Panc1 (cell line): ENCODE results near the gene GGA2. TPM values are rescaled to one million over a fixed set of nuclear protein-coding genes. Genes with fewer than 3 reads are reported as not detected.
A peak's percentile ranks its signal among the peaks of the same experiment; 100 is the strongest.

Experiments
- ATAC-seq: fragments of 200-7000 bp; cut with Tn5 transposase; 2 replicates; pipeline ENCODE4 v1.9.1; 2020; ENCODE audit warnings: mild to moderate bottlenecking, moderate library complexity
- BruUV-seq: library from RNA; stranded (reverse); fragments of 400-500 nt; replicated peaks from 2 replicates; lab custom pipeline; 2021; lab: Mats Ljungman, UMichigan
- CTCF ChIA-PET: fragments of 300-600 bp; sonication (Branson Sonifier 250); formaldehyde crosslinking; loops from one replicate; lab custom pipeline; 2022; ENCODE audit warnings: antibody characterized with exemption; lab: Charles Lee
- POLR2A ChIA-PET: fragments of 300-600 bp; sonication (Branson Sonifier 250); formaldehyde crosslinking; loops from one replicate; lab custom pipeline; 2022; ENCODE audit warnings: antibody characterized with exemption; lab: Charles Lee
- DNase-seq: peaks from one replicate; pipeline ENCODE4 v3.0.0-alpha.2; 2010; ENCODE audit warnings: low read depth, low spot score
- H3K27ac ChIP-seq: 2 replicates; pipeline ENCODE4 v1.5.1; 2011; ENCODE audit warnings: mild to moderate bottlenecking, low read length, inconsistent platforms
- H3K27me3 ChIP-seq: fragments of 200-500 bp; sonication (Bioruptor generic); 2 replicates; pipeline ENCODE4 v1.6.0; 2014; ENCODE audit warnings: low read length, inconsistent platforms; ENCODE audit not compliant: control insufficient read depth, insufficient read depth
- H3K36me3 ChIP-seq: fragments of 200-500 bp; sonication (Bioruptor generic); 2 replicates; pipeline ENCODE4 v1.5.1; 2014; ENCODE audit warnings: inconsistent platforms, mild to moderate bottlenecking, low read length, moderate library complexity; ENCODE audit not compliant: control insufficient read depth, insufficient read depth
- H3K4me1 ChIP-seq: 2 replicates; pipeline ENCODE4 v1.5.1; 2011; ENCODE audit warnings: inconsistent platforms, mild to moderate bottlenecking, low read length, moderate library complexity; ENCODE audit not compliant: control insufficient read depth, insufficient read depth
- H3K4me3 ChIP-seq, 2 experiments: 2 replicates each; pipeline ENCODE4 v1.5.1; 2011 to 2012; ENCODE audit warnings: low read depth in 2 of 2, low read length in 2 of 2, mild to moderate bottlenecking in 2 of 2, inconsistent platforms in 1 of 2, moderate library complexity in 1 of 2
- H3K9me3 ChIP-seq: fragments of 200-500 bp; sonication (Bioruptor generic); 2 replicates; pipeline ENCODE4 v1.5.1; 2014; ENCODE audit warnings: low read depth, mild to moderate bottlenecking, inconsistent platforms, low read length, moderate library complexity; ENCODE audit not compliant: control insufficient read depth, insufficient read depth
- POLR2AphosphoS5 ChIP-seq: IDR thresholded peaks from 2 replicates; pipeline ENCODE4 v1.6.1; 2012; ENCODE audit warnings: mild to moderate bottlenecking, low read depth, low read length, moderate library complexity
- SIN3A ChIP-seq: IDR thresholded peaks from 2 replicates; pipeline ENCODE4 v1.6.1; 2012; ENCODE audit warnings: low read depth, mild to moderate bottlenecking, low read length, moderate library complexity, borderline replicate concordance; ENCODE audit not compliant: insufficient read depth
- TCF7L2 ChIP-seq: IDR thresholded peaks from 2 replicates; pipeline ENCODE4 v1.6.1; 2011; ENCODE audit warnings: mild to moderate bottlenecking, low read depth, low read length, inconsistent platforms
- in situ Hi-C: cut with HindIII; loops from 2 replicates; pipeline ENCODE4 v1.10.0; 2016; ENCODE audit warnings: low sequenced_read_pairs, low pct_unique_long_range_greater_than_20kb
- intact Hi-C: fragments of 100-400 bp; cut with micrococcal nuclease; formaldehyde crosslinking; loops from one replicate; pipeline ENCODE4 v1.10.0; 2022; ENCODE audit not compliant: unreplicated experiment
- total RNA-seq: library from RNA; stranded (reverse); gene quantifications from one replicate; pipeline ENCODE4 v1.2.1, GENCODE V29; 2021; ENCODE audit not compliant: unreplicated experiment
- TF ChIP-seq, protein P1 (sequence below), 2 experiments: IDR thresholded peaks; 2 replicates each; pipeline ENCODE4 v1.6.1; 2011 to 2012; ENCODE audit warnings: low read depth in 2 of 2, control low read depth in 1 of 2, low read length in 1 of 2, mild to moderate bottlenecking in 1 of 2, moderate library complexity in 1 of 2; ENCODE audit not compliant: insufficient read depth in 1 of 2
- TF ChIP-seq, protein P2 (sequence below): fragments of 450-650 bp; IDR thresholded peaks from 2 replicates; pipeline ENCODE4 v1.5.1; 2017; ENCODE audit warnings: mild to moderate bottlenecking

The GGA2 gene
- total RNA-seq, 1 experiment from 2014 or later: 100 TPM

DNA sequence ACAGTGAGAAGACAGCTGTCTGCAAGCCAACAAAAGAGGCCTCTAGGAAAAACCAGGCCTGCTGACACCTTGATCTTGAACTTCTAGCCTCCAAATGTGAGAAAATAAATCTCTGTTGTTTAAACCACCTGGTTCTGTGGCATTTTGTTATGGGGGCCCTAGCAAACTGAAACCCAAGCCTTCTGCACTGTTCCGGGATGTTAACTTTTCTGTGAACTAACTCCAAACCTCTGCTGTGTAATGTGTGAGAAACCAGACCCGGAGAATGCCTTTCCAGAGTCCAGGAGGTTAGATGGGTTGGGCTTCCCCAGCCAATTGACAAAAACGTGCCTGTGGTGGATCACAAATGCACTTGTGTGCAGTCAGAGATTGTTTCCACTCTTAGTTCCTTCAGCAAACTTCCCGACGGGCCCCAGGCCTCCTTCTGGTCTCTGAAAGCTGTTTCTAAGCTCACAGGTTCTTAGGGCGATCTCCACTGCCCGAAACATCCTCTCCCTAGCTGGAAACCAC is 13.6 kb upstream of the GGA2 start:
- TF ChIP-seq TCF7L2 (no peak), POLR2AphosphoS5 (no peak), SIN3A (no peak)
- TF ChIP-seq, protein P1, sequence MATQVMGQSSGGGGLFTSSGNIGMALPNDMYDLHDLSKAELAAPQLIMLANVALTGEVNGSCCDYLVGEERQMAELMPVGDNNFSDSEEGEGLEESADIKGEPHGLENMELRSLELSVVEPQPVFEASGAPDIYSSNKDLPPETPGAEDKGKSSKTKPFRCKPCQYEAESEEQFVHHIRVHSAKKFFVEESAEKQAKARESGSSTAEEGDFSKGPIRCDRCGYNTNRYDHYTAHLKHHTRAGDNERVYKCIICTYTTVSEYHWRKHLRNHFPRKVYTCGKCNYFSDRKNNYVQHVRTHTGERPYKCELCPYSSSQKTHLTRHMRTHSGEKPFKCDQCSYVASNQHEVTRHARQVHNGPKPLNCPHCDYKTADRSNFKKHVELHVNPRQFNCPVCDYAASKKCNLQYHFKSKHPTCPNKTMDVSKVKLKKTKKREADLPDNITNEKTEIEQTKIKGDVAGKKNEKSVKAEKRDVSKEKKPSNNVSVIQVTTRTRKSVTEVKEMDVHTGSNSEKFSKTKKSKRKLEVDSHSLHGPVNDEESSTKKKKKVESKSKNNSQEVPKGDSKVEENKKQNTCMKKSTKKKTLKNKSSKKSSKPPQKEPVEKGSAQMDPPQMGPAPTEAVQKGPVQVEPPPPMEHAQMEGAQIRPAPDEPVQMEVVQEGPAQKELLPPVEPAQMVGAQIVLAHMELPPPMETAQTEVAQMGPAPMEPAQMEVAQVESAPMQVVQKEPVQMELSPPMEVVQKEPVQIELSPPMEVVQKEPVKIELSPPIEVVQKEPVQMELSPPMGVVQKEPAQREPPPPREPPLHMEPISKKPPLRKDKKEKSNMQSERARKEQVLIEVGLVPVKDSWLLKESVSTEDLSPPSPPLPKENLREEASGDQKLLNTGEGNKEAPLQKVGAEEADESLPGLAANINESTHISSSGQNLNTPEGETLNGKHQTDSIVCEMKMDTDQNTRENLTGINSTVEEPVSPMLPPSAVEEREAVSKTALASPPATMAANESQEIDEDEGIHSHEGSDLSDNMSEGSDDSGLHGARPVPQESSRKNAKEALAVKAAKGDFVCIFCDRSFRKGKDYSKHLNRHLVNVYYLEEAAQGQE (IDR thresholded peaks at IDR 0.05; ENCODE audit: insufficient read depth in 1 of 2, low read depth in 2 of 2, low read length in 1 of 2): no peak
- Histone ChIP-seq H3K36me3 (peaks cover 13% of the 10 kb centered on the region), H3K4me1 (no peaks in the 10 kb centered on the region), H3K4me3 (no peak overlapping the region), H3K27ac (no peak overlapping the region), H3K27me3 (no peaks in the 10 kb centered on the region), H3K9me3 (no peaks in the 10 kb centered on the region)
- DNase-seq (no peak), ATAC-seq (no peak)
- ChIA-PET CTCF (no interaction called here), POLR2A (no interaction called here)
- in situ Hi-C loops (no loop called here), intact Hi-C loops (no loop called here)
- BruUV-seq: TSS peak; percentile 35

DNA sequence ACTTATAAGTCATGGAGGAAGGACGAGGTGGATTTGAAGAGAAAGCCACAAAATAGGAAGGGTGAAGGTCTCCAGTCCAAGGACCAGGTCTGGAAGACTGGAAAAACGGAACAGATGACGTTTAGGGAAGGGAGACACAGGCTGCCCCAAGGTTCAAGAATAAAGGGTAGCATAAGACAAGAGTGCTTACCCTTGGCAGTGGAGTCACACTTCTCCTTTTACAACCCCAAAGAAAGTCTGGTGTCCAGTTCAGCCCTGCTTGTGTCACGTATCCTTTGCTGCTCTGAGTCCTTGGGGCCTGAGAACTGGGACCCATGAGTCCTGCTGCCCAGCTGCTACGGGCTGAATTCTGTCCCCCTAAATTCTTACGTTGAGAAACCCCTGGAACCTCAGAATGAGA is 13.0 kb upstream of the GGA2 start:
- Histone ChIP-seq H3K4me1 (no peaks in the 10 kb centered on the region), H3K27ac (no peak overlapping the region), H3K4me3 (no peak overlapping the region), H3K36me3 (peaks cover 13% of the 10 kb centered on the region), H3K9me3 (no peaks in the 10 kb centered on the region), H3K27me3 (no peaks in the 10 kb centered on the region)
- intact Hi-C loops (no loop called here), in situ Hi-C loops (no loop called here)
- BruUV-seq: no TSS peak
- POLR2A ChIA-PET: no interaction called here
- TF ChIP-seq POLR2AphosphoS5: no peak
- no peak for TF ChIP-seq TCF7L2
- ATAC-seq (no peak), DNase-seq (no peak)
- CTCF ChIA-PET: no interaction called here

DNA sequence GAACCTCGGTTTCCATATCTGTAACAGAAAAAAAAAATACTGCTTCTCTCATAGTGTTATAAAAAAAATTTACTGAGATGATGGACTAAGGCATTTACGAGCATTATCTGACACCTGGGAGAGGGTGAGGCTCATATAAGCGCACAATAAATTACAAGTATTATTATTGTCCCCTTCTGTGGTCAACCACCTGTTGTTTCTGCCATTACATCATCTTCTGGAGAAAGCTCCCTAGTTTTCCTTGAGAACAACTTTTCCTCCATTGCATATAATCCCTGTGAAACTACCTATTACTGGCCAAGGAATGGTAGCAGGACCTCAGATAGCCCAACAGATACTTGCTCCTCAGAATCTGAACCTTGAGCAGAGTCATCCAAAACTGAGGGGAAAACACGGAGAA is 11.7 kb upstream of the GGA2 start:
- Histone ChIP-seq H3K36me3 (peaks cover 13% of the 10 kb centered on the region), H3K27me3 (no peaks in the 10 kb centered on the region), H3K27ac (no peak overlapping the region), H3K4me1 (no peaks in the 10 kb centered on the region), H3K9me3 (no peaks in the 10 kb centered on the region), H3K4me3 (no peak overlapping the region)
- TSS peak; percentile 29 for BruUV-seq
- POLR2A ChIA-PET: interaction anchor here (0.6 to 0.7 kb wide), 2 partner anchors 25 to 56 kb away, joined by 3 to 4 read pairs; no protein-coding TSS in a partner anchor
- ATAC-seq (no peak), DNase-seq (no peak)
- in situ Hi-C loops: no loop called here
- TF ChIP-seq SIN3A (no peak), TCF7L2 (no peak), POLR2AphosphoS5 (no peak)
- TF ChIP-seq, protein P2, sequence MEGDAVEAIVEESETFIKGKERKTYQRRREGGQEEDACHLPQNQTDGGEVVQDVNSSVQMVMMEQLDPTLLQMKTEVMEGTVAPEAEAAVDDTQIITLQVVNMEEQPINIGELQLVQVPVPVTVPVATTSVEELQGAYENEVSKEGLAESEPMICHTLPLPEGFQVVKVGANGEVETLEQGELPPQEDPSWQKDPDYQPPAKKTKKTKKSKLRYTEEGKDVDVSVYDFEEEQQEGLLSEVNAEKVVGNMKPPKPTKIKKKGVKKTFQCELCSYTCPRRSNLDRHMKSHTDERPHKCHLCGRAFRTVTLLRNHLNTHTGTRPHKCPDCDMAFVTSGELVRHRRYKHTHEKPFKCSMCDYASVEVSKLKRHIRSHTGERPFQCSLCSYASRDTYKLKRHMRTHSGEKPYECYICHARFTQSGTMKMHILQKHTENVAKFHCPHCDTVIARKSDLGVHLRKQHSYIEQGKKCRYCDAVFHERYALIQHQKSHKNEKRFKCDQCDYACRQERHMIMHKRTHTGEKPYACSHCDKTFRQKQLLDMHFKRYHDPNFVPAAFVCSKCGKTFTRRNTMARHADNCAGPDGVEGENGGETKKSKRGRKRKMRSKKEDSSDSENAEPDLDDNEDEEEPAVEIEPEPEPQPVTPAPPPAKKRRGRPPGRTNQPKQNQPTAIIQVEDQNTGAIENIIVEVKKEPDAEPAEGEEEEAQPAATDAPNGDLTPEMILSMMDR: no peak
- TF ChIP-seq, protein P1 (IDR thresholded peaks at IDR 0.05; ENCODE audit: insufficient read depth in 1 of 2, low read depth in 2 of 2, low read length in 1 of 2): no peak
- intact Hi-C loops: no loop called here
- CTCF ChIA-PET: no interaction called here
